CD4-positive, alpha-beta T cell treated with Interleukin-15 for 1 hour (primary cell): Measurements from ENCODE around the gene AQP9.
A peak's percentile ranks its signal among the peaks of the same experiment; 100 is the strongest.

ENCODE experiments used
- DNase-seq: peaks from one replicate; pipeline ENCODE4 v3.0.0-alpha.2; 2020

The AQP9 gene

GRCh38 chr15:58141894-58142293 is 3.7 kb downstream of the AQP9 start:
- no peak for DNase-seq

- DNase-seq, result no peak
These were observed 4.8 kb downstream of the AQP9 start for GRCh38 chr15:58142827-58143461.

GRCh38 chr15:58145606-58146005 is 7.4 kb downstream of the AQP9 start:
- no peak for DNase-seq

GRCh38 chr15:58146211-58146610 is 8.0 kb downstream of the AQP9 start:
- DNase-seq, result no peak

DNA sequence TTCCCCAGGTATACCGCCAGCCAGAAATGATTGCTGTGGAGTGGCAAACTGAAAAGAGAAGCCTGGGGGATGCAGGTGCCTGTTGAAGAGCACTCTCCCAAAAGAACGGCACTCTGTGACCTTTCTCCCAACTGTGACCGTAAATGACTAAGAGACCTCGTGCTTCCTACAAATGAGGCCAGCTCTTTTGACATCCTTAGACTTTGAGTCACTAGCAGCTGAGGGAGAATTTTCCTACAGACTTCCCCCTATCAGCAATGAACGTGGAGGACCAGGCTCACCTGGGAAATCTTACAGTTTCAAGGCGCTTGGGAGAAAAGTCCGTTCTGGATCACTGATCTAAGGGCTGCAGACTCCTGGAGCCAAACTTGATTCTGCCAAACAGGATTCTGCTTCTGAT is 8.6 kb downstream of the AQP9 start:
- peak; percentile 59 for DNase-seq

- no peak for DNase-seq
These were observed 9.0 kb downstream of the AQP9 start for GRCh38 chr15:58147171-58147611.

GRCh38 chr15:58148120-58148519 is 9.9 kb downstream of the AQP9 start:
- DNase-seq, result no peak

DNA sequence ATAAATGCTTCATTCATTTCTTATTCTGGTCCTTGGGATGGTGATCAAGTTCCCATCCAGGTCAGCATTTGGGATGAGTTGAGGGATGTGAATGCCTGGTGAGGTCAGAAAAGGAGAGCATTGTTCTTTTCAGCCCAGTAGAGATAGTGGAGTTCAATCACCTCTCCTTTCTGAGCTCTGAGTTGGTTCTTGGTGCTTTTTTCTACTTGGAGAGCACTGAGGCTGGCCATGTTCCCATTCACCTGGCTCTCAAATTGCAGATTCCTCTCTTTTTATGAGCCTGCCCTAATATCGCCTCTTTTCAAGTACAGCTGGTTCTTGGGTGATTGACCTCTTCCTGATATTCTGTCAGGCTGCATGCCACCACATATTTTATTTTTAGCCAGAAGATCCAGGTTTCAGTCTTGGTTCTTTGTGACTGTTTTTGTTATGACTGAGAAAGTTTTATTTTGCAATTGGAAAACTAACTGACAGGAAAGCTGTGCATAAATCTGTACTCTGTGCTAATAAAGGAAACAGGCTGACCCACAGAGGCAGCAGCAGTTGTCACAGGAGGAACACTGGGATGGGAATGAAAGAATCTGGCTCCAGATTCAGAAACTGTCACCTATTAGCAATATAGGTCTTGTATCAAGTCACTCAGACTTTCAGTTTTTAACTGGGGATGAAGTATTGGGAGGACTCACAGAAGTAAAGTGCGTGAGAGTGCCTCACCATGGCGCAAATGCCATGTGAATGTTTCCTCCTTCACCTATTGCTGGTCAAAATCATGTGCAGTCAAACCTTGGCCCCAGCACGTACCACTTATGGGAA is 10.7 kb downstream of the AQP9 start:
- no peak for DNase-seq

DNA sequence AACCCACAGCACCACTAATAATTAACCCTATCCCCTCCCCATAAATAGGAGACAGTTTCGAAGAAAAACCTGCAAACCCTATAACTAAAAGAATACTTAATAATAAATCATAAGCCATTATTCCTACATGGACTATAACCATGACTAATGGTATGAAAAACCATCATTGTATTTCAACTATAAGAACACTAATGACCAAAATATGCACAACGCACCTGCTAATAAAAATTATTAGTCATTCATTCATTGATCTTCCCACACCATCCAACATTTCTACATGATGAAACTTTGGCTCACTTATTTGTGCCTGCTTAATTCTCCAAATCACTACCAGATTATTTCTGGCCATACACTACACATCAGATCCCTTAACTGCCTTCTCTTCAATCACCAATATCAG is 16.6 kb downstream of the AQP9 start:
- DNase-seq, result no peak

DNA sequence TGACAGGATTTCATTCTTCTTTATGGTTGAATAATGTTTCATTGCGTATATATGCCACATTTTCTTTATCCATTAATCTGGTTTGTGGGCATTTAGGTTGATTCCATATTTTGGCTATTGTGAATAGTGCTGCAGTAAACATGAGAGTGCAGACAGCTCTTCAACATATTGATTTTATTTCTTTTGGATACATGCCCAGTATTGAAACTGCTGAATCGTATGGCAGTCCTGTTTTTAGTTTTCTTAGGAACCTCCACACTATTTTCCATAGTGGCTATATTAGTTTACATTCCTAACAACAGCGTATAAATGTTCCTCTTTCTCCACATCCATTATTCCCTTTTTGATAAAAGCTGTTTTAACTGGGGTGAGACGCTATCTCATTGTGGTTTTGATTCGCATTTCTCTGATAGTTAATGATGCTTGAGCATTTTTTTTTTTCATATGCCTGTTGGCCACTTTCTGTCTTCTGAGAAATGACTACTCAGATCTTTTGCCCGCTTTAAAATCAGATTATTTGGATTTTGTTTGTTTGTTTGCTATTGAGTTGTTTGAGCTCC is 21.7 kb downstream of the AQP9 start:
- DNase-seq, result no peak

GRCh38 chr15:58161436-58161930 is 23.3 kb downstream of the AQP9 start:
- DNase-seq, result no peak

DNA sequence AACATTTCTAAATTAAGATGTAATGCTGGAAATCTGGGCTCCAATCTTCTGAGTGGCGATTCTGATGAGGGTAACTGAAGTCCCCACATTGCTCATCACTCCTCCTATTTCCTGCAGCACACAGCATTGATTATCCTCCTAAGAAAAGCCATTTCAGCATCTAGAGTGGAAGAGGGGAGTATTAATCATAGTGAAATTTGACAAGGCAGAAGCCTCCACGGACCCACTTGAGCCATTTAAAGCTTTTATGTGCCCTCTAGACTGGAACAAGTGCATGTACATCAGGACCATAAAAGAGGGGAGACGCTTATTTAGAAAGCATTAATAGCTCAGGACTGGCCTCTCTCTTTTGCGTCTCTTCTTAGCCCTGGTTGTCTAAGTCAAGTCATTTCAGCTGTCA is 25.8 kb downstream of the AQP9 start:
- DNase-seq, result no peak

GRCh38 chr15:58164926-58165325 is 26.7 kb downstream of the AQP9 start:
- DNase-seq, result no peak

GRCh38 chr15:58165661-58166060 is 27.5 kb downstream of the AQP9 start:
- no peak for DNase-seq

GRCh38 chr15:58167095-58167691 is 29.0 kb downstream of the AQP9 start:
- DNase-seq, result no peak

GRCh38 chr15:58169934-58170333 is 31.8 kb downstream of the AQP9 start:
- no peak for DNase-seq

- no peak for DNase-seq
These were observed 33.4 kb downstream of the AQP9 start for GRCh38 chr15:58171476-58172061.

DNA sequence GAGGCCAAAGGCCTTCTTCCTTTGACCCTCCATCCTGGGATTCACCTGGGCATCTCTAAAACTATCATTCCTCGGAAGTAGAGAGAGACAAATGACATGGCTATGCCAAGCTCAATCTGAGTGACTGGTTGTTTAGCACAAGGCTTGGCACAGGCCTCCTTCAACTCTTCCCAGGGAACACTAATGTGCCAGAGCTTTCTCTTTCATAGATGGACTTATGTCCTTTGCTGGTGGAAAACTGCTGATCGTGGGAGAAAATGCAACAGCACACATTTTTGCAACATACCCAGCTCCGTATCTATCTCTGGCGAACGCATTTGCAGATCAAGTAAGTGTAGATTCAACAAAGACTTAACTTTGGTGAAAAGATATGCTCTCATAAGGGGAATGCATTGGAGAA is 36.5 kb downstream of the AQP9 start:
- no peak for DNase-seq

DNA sequence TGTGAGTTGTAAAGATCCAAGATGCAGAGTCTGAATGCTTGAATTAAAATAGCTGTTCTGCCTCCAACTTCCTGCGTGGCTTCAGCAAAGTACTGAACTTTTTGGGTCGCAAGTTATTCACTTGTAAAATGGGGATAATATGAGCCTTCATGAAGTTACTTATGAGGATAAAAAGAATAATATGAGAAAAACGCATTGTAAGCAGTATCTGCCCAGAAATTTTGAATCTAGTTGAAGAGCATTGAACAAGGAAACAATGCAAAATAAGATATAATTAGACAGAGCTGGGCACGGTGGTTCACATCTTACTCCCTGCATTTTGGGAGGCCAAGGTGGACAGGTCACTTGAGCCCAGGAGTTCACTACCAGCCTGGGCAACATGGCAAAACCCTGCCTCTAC is 37.8 kb downstream of the AQP9 start:
- no peak for DNase-seq

DNA sequence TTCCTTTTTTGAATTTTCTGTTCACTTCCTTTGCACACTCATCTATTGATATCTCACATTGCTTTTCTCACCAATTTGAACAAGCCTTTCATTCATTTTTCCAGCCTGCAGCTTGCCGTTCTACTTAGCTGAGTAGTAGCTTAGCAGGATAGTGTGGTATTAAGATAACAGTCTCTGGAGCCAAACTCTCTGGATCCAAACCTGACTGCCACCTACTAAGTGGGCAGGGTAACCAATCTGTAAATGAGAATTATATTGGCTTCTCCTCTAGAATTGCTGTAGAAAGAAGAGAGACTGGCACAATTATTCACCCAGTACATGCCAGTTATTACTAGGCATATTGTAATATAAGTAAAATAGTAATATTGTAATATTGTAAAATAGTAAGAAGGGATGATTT is 40.5 kb downstream of the AQP9 start:
- no peak for DNase-seq

- DNase-seq, result no peak
These were observed 41.0 kb downstream of the AQP9 start for GRCh38 chr15:58179206-58179605.

- no peak for DNase-seq
These were observed 41.7 kb downstream of the AQP9 start for GRCh38 chr15:58179741-58180381.
